SKM-1 treated with dmso at 0.1 percent for 144 hours (cell line): ENCODE results near the gene SLC43A2.

Source experiments
- DNase-seq: peaks from one replicate; lab custom pipeline; 2025; ENCODE audit not compliant: unreplicated experiment; lab: John Stamatoyannopoulos, UW

The SLC43A2 gene

DNA sequence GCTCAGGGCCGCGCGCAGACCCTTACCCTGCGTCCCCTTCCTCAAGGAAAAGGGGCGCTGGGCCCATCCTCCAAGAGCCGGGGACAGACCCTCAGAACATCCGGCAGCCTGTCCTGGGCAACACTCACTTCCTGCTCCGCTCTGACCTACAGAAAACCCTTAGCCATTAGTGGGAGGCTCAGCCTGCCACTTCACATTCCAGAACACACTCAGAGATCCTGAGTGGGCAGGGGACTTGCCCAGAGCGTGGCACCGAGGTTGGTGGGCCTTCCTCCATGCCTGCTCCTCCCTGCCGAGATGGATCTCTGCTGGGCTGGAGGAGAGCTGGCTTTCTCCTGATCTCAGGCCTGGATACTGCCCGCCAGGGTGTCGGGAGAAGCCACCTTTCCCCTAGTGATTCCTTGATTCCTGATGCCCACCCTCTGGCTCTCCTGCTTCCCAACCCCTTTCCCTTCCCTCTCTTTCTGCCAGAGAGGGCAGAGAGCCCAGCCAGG is 15.4 kb upstream of the SLC43A2 start:
- DNase-seq = no peak

DNA sequence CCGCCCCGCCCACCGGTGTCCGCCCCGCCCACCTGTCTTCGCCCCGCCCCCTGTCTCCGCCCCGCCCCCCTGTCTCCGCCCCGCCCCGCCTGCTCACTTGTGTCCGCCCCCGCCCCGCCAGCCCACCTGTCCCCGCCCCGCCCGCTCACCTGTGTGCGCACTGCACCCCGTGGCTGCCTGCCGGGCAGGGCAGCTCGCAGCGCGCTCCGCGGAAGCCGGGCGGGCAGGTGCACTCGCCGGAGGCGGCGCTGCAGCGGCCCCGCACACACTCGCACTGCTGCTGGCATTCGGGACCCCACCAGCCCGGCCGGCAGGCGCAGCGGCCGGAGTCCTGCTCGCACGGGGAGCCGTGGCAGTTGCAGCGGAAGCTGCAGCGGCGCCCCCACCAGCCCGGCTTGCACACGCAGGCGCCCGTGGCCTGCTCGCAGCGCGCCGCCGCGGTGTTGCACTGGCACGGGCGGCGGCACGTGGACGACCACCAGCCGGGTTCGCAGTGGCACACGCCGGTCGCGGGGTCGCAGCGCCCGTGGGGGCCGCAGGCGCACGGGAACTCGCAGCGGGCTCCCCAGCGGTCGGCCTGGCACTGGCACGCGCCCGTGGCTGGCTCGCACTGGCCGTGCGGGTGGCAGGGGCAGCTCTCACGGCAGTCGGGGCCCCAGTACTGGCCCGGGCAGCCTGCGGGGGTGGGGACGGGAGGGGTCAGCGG is 14.8 kb upstream of the SLC43A2 start:
- DNase-seq = no peak

DNA sequence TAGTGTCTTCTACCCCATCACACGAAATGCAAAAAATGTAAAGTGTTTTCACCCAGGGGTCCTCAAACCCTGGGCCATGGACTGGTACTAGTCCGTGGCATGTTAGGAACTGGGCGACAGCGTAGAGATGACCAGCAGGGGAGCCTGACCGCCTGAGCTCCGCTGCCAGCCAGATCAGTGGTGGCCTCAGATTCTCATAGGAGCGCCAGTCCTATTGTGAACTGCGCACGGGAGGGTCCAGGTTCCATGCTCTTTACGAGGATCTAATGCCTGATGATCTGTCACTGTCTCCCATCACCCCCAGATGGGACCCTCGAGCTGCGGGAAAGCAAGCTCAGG is 12.4 kb upstream of the SLC43A2 start:
- DNase-seq = no peak

DNA sequence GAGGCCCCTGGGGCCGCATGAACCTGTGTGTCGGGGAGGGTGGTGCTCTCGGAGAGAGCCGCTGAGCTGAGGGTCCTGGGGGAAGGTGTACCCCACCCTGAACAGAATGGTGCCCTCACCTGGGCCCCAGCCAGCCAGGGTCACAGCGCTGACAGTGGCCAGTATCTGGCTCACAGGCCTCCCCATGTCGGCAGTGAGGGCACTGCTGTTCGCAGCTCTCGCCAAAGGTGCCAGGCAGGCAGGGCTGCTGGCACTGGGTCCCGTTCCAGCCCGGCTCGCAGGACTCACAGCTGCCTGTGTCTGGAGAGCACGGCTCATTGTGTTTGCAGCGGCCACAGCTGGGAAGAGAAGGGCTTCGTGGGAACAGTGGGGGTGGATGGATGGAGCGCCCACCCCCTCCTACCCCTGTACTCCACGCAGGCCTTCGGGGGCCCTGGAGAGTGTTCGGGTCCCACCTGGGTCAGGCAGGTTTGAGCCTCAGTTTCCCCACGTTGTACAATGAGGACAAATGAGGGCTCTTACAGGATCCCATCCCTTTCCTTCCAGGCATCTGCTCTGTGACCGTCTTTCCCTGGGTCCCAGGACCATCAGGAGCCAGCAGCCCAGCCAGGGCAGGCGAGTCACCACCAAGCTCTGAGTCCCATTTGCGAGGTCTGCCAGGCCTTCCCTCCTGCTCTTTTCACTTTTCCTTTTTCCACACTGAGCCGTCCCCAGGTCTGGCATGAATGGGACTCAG is 11.9 kb upstream of the SLC43A2 start:
- DNase-seq = no peak

DNA sequence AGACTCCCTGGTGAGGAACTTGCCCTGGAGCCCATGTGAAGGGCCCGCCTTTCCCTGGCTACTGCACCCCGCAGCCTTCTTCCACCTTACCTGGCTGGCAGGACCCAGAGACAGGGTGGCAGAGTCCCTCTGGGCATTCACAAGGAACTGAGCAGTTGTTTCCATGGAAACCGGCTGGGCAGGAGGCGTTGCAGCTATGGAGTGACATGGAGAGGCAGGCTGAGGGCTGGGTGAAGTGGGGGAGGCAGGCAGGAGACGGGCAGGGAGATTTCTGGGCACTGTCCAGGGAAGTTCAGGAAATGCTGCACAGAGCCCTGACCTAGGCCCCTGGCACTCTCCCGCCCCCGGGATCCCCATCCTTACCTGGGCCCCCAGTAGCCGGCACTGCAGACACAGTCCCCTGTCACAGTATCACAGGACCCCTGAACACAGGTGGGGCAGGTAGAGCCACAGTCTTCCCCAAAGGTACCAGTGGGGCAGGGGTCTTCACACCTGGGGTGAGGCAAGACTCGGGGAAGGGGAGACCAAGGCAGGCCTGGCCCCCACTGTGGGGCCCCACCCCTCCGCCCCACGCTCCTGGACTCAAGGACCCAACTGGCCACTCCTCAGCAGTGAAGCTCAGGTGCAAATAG is 11.0 kb upstream of the SLC43A2 start:
- DNase-seq = no peak

DNA sequence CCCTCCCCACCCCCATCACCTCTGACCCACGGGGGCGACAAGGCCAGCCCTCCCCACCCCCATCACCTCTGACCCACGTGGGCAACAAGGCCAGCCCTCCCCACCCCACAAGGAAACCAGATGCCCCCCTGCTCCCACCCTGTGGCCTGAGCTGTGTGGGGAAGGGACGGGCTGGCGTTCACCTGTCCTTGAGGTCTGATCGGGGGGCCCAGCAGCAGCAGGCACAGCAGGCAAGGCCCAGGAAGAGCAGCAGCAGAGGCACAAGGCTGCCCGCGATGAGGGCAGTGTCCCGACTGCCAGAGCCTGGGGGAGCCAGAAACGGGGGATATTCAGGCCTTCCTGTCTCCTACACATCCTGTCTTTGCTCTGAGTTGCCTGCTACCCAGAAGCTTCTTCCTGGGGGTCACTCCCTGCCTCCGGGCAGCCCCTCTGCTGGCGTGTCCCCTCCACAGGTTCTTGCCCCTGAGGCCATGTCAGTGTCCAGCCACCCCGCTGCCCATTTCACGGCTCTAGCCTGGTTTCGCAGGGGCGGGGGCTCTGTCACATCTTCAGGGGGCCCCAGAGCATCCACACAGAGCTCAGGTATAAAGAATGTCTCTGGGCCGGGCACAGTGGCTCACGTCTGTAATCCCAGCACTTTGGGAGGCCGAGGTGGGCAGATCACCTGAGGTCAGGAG is 10.1 kb upstream of the SLC43A2 start:
- DNase-seq = no peak

DNA sequence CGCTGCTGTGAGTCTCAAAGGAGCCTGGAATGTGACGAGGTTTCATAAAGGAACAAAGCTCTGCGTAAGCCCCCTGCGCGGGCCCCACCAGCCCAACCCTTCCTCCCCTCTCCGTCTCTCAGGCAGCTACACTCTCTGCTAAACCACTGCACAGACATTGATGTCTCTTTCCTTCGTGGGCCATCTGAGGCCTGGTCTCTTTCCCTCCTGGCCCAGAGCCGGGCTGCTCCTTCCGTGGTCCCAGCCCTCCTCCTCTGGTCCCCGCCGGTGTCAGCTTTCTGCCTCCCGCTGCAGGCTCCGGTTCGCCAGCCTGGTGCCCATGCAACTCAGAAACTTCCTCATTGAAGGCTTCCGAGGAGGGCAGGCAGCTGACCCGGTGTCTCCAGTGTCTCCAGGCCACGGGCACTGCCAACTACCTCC is 9.5 kb upstream of the SLC43A2 start:
- no peak for DNase-seq

DNA sequence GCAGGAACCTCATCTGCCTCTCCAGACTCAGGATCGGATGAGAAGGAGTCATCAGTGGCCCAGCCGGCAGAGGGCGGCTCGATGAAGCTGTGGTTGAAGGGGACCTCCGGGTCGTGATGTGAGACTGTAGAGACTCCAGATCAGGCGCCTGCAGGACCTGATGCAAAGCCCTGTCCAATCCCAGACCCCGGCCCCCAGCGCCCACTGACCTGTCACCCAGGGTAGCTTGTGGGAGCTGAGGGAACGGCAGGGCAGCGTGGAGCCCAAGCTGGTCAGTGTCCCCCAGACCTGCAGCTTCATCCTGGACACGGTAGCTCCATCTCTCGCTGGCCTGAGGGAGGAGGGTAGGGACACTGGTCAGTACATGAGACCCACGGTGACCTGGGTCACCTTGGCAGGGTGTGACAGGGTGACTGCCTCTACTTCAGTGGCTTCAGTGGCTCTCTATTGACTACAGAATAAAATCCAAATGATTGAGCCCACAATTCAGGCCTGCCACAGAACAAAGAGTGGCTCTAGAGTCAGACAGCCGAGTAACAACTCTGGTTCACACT is 8.2 kb upstream of the SLC43A2 start:
- no peak for DNase-seq

DNA sequence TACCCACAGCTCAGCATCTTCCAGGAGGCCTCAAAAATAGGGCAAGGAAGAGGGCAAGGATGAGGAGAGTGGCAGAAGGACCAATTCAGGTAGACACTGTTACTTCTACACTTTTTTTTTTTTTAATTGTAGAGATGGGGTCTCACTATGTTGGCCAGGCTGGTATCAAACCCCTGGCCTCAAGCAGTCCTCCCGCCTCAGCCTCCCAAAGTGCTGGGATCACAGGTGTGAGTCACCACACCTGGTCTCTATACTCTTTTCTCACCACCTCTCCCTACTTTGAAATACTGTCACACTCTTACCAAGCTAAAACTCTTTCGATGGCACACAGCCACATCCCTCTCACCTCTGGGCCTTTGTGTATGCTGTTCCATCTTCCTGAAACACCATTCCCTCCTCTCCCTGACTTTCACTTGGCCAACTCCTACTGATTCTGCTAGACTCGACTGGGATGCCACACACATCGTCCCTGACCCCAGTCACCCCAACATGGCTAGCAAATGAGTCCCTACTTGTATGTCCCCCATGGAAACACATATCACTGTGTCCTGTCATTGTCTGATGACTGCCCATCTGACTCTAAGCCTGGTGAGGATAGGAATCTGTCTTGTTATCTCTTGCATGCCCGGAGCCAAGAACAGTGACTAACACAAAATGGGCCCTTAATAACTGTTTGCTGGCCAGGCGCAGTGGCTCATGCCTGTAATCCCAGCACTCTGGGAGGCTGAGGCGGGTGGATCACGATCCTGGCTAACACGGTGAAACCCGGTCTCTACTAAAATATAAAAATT is 7.2 kb upstream of the SLC43A2 start:
- no peak for DNase-seq

DNA sequence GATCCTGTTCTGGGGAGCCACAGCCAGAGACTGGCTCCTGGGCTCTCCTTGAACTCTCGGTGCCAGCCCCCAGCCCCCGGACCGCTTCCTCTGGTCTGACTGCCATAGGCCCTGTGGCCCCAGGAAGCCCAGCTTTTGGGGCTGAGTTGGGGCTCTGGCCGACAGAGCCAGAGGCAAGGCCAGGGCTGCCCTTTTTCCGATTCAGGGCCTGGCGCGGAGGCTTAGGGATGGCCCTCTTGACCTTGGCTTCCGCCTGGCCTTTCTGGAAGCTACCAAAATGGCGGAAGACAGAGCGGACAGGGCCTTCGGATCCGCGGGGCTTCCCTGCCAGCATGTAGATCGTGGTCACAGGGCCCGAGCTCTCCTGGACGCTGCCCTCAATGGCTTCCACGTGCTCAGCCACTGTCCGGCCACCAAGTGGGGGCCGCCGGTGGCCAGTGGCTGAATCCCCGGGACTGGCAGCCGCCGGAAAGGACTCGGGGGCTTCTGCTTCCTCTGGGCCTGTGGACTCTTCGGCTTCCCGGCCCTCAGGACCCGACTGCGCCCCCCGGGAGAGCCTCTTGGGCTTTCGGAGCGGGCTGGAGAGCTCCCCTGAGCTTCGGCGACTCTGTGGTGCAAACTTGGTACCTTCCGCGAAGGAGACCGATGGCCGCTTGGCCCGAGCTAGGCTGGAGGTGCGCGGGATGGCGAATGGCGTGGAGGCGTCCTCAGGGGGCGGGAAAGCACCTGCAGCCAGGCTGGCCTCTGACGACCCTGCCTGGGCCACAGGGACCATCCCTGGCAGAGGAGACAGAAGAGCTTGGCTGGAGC is 6.4 kb upstream of the SLC43A2 start:
- DNase-seq = no peak

DNA sequence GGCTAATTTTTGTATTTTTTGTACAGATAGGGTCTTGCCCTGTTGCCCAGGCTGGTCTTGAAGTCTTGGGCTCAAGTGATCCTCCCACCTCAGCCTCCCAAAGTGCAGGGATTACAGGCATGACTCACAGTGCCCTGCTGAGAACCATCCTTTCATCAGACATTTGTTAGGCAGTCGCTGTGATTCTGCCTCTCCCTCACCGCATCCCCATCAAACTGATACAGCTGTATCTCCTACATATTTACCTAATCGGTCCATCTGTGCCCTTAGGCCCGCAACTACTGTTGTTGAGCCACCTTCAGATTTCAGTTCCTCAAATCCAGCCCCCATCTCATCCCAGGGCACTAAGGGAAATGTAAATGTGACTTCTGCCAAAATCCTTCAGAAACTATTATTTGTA is 2.0 kb upstream of the SLC43A2 start:
- DNase-seq = no peak

DNA sequence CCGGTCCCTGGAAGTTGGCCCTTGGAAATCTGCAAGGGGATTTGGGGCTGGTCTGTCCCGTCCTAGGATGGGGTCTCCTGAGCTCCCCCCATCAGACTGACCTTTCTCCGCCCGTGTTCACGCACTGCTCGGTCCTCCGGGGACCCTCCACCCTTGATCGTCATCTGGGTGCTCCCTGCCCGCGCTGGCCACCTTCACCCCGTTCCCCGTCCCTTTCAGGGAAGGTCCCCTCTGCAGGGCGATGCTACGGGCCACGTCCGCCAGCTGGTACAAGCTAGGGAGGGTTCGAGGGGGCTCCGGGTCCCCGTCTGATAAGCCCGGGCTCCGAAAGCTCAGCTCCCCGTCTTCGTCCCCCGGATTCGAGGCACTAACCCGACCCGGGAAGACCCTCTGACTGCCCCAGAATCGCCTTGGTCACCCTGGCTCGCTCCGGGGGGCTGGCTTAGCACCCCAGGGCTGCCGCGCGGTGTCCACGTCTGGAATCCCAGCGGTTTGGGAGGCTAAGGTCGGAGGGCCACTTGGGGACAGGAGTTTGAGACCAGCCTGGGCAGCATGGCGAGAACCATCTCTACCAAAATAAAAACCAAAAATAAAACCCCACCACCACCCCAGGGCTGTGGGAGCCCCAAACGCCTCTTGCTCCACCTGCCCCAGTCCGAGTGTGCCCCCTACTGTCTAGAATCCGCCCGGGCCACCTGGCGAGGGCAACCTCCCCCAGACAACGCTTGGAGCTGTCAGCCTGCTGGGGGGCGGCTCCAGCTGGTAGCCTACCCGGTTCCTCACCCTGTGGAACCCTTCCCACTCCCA is 1.1 kb upstream of the SLC43A2 start:
- no peak for DNase-seq

DNA sequence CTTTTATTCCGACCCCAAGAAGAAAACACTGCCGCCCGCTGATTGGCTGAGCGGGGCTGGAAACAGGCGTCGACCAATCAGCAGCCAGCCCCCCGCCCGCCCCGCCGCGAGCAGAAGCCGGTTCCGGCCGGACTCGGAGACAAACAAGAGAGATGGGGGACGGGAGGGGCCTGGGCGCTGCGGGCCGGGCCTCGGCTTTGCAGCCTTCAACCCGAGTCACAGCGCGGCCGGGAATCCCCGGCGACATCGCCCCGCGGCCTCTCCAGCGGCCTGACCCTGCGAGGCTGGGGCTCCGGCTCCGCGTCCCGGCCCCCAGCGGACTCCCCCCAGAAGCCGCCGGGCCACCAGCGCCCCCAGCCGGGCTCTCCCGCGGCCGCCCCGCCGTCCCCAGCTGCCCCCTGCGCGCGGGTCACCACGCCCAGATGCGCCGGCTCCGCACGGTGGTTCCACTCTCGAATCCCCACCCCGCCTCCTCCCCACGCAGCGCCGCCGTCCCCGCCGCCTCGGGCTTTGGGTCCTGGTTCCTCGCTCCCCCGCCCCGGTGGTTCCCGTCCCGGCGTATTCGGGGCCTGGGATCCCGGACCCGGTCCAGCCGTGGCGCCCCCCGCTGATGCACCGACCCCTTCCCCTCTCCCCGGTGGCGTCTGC is 346 bp upstream of the SLC43A2 start:
- peak; percentile 68 for DNase-seq

DNA sequence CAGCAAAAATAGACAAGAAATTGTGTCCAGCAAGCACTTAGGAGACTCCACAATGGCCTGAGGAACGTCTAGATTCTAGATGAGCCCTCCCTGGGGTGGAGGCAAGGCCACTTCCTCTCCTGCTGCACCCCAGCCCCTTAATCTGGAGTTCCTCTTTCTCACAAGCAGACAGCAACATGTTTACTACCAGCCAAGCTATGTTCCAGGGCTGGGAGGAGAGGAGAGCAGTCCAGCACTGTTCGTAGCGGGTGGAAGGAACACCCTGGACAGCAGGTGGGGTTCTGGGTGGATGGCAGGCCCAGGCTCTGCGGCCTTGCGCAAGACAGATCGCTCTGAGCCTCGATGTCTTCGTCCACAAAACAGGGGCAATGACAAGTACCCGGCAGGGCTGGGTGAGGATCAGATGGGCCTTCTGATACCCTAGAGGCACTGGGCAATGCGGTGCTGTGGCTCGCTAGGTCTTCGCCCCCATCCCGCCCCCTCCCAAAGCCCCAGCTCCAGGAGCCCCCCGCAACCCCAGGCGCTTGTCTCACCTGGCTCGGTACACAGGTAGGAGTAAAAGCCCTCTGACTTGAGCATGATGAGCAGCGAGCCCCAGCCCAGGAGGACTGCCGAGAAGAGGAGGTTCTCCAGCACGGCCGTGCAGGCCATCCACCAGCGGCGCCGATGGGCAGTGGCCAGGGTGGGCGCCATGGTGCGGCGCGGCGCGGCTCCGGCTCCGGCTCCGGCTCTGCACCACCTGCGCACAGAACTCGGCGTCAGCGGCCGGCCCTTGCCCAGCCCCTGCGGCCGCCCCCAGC is 1.3 kb downstream of the SLC43A2 start:
- DNase-seq = peak; percentile 76

DNA sequence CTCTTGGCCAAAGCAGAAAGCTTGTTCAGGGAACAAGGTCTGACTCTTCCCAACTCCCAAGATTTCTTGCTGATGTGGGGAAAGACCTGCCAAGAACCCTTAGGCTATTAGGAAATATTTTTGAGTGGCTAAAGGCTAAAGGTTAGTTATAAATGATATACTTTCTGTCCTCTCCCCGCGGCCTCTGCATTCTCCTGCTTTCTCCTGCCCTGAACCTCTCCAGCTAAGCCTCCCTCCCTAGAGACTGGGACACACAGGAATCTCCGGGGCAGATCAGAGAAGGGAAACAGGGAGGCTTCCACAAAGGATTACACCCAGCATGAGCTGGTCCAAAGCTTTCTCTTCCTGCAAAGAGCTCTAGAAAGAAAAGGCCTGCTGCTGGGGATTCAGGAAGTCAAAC is 2.3 kb downstream of the SLC43A2 start:
- no peak for DNase-seq

DNA sequence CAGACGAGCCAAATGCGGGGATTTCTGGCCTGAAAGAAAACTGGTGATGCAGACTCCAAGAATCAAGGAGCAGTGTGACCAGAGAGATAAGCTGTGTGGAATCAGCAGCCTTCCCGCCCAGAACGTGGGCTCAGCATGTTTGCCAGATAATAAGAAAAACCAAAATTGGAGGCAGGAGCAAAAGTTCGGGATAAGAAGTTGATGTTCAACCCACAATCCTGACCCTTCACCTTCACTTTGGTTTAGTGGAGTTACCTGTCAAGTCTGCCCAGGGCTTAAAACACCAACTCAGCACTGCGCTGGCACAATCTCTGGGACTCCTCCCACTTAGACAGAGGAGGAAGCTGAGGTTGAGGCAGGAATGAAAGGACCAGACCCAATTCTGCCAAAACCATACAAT is 3.1 kb downstream of the SLC43A2 start:
- DNase-seq = no peak

DNA sequence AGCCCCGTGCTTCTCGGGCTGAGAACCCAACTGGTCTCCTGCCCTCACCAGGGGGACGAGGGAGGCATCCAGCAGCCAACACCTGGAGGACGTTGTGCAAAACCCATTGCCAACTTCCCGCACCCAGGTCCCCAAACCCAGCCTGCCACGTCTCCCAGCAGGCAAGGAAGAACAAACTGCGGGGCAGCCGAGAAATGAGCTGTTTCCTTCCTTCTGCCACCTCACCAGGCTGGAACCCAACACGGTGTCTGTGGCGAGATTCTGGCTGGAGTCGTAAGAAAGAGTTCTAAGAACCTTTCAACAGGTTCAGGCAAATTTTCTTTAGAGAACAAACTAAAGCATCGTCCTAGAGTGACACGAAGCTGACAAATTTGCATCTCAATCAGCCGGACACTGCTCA is 3.6 kb downstream of the SLC43A2 start:
- DNase-seq = no peak

DNA sequence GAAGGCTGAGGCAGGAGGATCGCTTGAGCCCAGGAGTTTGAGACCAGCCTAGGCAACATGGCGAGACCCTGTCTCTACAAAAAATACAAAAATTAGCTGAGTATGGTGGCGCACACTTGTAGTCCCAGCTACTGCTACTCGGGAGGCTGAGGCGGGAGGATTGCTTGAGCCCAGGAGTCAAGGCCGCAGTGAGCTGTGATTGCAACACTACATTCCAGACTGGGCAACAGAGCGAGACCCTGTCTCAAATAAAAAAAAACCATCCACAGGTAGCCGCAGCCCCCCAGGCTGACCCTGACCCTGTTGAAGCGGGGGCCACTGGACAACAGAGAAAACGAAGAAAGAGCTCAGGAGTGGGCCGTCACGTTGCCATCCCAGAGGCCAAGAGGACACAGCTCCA is 4.0 kb downstream of the SLC43A2 start:
- DNase-seq = no peak
